NCI-H1105 (cell line): ENCODE results near the gene IGSF21.
A peak's percentile ranks its signal among the peaks of the same experiment; 100 is the strongest.
"Not testable (repeated sequence)": the region's sequence is repeated elsewhere in the genome, so short reads cannot be mapped to it uniquely, and the experiment has no call there.

Source experiments
- DNase-seq: peaks from one replicate; lab custom pipeline; 2025; lab: John Stamatoyannopoulos, UW

IGSF21 gene

GRCh38 chr1:18357622-18358230 is 250.1 kb downstream of the IGSF21 start:
- DNase-seq: no peak

GRCh38 chr1:18358600-18358999 is 251.0 kb downstream of the IGSF21 start:
- DNase-seq: no peak

- no peak for DNase-seq
Observed at GRCh38 chr1:18360251-18360650, 252.7 kb downstream of the IGSF21 start.

- DNase-seq: no peak
Observed at GRCh38 chr1:18362150-18362549, 254.6 kb downstream of the IGSF21 start.

GRCh38 chr1:18363436-18363835 is 255.8 kb downstream of the IGSF21 start:
- no peak for DNase-seq

- DNase-seq: no peak
Observed at GRCh38 chr1:18365099-18365705, 257.6 kb downstream of the IGSF21 start.

GRCh38 chr1:18372505-18372904 is 264.9 kb downstream of the IGSF21 start:
- DNase-seq: not testable (repeated sequence)

- no peak for DNase-seq
Observed at GRCh38 chr1:18373151-18373550, 265.6 kb downstream of the IGSF21 start.

- peak; percentile 14 for DNase-seq
Observed at GRCh38 chr1:18373882-18374493, 266.4 kb downstream of the IGSF21 start.

- no peak for DNase-seq
Observed at GRCh38 chr1:18376661-18377060, 269.1 kb downstream of the IGSF21 start.

- DNase-seq: no peak
Observed at GRCh38 chr1:18380288-18380687, 272.7 kb downstream of the IGSF21 start.

GRCh38 chr1:18384059-18384458 is 276.5 kb downstream of the IGSF21 start:
- no peak for DNase-seq

- DNase-seq: no peak
Observed at GRCh38 chr1:18384471-18384870, 276.9 kb downstream of the IGSF21 start.

GRCh38 chr1:18385239-18385790 is 277.7 kb downstream of the IGSF21 start:
- no peak for DNase-seq

- no peak for DNase-seq
Observed at GRCh38 chr1:18386591-18386990, 279.0 kb downstream of the IGSF21 start.

GRCh38 chr1:18387307-18387706 is 279.7 kb downstream of the IGSF21 start:
- no peak for DNase-seq

GRCh38 chr1:18390953-18391352 is 283.4 kb downstream of the IGSF21 start:
- no peak for DNase-seq

- no peak for DNase-seq
Observed at GRCh38 chr1:18394563-18395156, 287.1 kb downstream of the IGSF21 start.

GRCh38 chr1:18396247-18396980 is 288.8 kb downstream of the IGSF21 start:
- no peak for DNase-seq

GRCh38 chr1:18397641-18398040 is 290.0 kb downstream of the IGSF21 start:
- DNase-seq: no peak

GRCh38 chr1:18398791-18399530 is 291.4 kb downstream of the IGSF21 start:
- DNase-seq: no peak
